Muscle layer of colon (tissue), 2 donors: Measurements from ENCODE around the gene DYNC1H1.
A peak's percentile ranks its signal among the peaks of the same experiment; 100 is the strongest.

ENCODE experiments used
- H3K27ac ChIP-seq: one replicate; pipeline ENCODE4 v1.7.0; 2013; ENCODE audit warnings: low read depth, mild to moderate bottlenecking, low read length, moderate library complexity
- H3K27me3 ChIP-seq, 2 donors: one replicate each; pipeline ENCODE4 v1.7.0; 2013; ENCODE audit warnings: low read length in 2 of 2, mild to moderate bottlenecking in 2 of 2; ENCODE audit not compliant: insufficient read depth in 2 of 2, control insufficient read depth in 1 of 2
- H3K36me3 ChIP-seq: one replicate; pipeline ENCODE4 v1.7.0; 2013; ENCODE audit warnings: mild to moderate bottlenecking, low read length; ENCODE audit not compliant: insufficient read depth
- H3K4me1 ChIP-seq: one replicate; pipeline ENCODE4 v1.7.0; 2013; ENCODE audit warnings: mild to moderate bottlenecking, low read length; ENCODE audit not compliant: insufficient read depth
- H3K4me3 ChIP-seq, 2 donors: one replicate each; pipeline ENCODE4 v1.7.0; 2013; ENCODE audit warnings: low read length in 2 of 2, low read depth in 1 of 2, mild to moderate bottlenecking in 1 of 2, moderate library complexity in 1 of 2
- H3K9ac ChIP-seq: one replicate; pipeline ENCODE4 v1.7.0; 2013; ENCODE audit warnings: low read length
- H3K9me3 ChIP-seq: one replicate; pipeline ENCODE4 v1.7.0; 2013; ENCODE audit warnings: mild to moderate bottlenecking, low read length
- donor health status: abdominal sarcoma.
- donor health status: Adenocarcinoma of cecum.

Gene DYNC1H1

GRCh38 chr14:101958418-101959180 is 5.8 kb upstream of the DYNC1H1 start:
- Histone ChIP-seq H3K36me3 (no peaks in the 10 kb centered on the region), H3K27ac (no peak overlapping the region), H3K9me3 (no peaks in the 10 kb centered on the region), H3K27me3 (no peaks in the 10 kb centered on the region), H3K9ac (no peak overlapping the region), H3K4me1 (peaks cover 25% of the 10 kb centered on the region), H3K4me3 (no peak overlapping the region)

- H3K9ac ChIP-seq, result no peak overlapping the region
- H3K4me1 ChIP-seq, result peaks cover 29% of the 10 kb centered on the region
- H3K27ac ChIP-seq, result no peak overlapping the region
- no peaks in the 10 kb centered on the region for H3K27me3 ChIP-seq
- no peak overlapping the region for H3K4me3 ChIP-seq
- H3K36me3 ChIP-seq, result no peaks in the 10 kb centered on the region
- H3K9me3 ChIP-seq, result no peaks in the 10 kb centered on the region
Measured at GRCh38 chr14:101959277-101959676, 5.1 kb upstream of the DYNC1H1 start.

DNA sequence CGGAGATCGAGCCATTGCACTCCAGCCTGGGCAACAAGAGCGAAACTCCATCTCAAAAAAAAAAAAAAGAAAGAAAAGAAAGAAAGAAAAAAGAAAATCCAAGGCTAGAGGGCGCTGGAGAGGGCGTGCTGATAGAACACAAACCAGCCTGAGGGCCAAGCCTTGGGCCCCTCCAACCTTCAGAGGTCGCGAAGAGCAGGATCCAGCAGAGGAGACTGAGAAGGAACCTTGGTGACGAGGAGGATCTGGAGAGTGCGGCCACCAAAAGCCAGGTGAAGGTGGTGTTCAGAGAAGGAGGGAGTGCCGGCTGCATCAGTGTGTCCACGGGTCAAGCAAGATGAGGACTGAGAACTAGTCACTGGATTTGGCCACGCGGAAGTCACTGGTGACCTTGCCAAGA is 4.1 kb upstream of the DYNC1H1 start:
- Histone ChIP-seq H3K27ac (no peak overlapping the region), H3K4me3 (no peak overlapping the region), H3K4me1 (peaks cover 29% of the 10 kb centered on the region), H3K9ac (no peak overlapping the region), H3K36me3 (no peaks in the 10 kb centered on the region), H3K27me3 (no peaks in the 10 kb centered on the region), H3K9me3 (no peaks in the 10 kb centered on the region)

GRCh38 chr14:101961011-101961721 is 3.2 kb upstream of the DYNC1H1 start:
- H3K9ac ChIP-seq, result no peak overlapping the region
- no peaks in the 10 kb centered on the region for H3K27me3 ChIP-seq
- H3K4me1 ChIP-seq, result peaks cover 36% of the 10 kb centered on the region
- no peak overlapping the region for H3K27ac ChIP-seq
- H3K4me3 ChIP-seq, result no peak overlapping the region
- H3K9me3 ChIP-seq, result no peaks in the 10 kb centered on the region
- no peaks in the 10 kb centered on the region for H3K36me3 ChIP-seq

DNA sequence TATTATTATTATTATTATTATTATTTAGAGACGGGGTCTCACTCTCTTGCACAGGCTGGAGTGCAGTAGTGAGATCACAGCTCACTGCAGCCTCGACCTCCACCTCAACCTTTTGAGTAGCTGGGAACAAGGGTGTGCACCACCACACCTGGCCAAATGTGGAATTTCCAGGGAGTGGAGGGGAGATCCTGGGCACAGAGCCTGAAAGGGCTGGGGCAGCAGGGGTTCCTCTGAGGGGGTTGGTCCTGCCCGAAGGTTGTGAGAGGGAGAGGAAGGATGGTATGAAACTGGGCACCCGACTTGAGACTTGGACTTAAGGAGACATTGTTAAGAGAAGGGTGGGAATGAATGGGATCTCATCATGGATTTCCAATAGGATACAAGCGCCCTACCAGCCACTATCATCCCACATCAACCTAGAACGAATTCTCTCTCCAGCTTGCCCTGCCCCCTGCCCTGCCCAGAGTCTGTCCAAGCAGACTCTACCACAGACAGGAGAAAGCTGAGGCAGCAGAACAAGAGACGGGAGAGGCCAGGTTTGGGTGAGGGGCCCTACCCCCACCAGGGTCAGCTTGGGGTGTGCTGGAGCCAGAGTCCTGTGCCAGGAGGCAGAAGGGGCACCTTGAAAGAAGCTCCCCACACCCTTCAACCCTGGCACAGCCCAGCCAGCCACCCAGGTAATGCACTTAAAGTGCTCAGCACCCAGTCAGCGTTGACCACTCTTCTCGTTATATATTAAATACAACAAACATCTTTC is 2.4 kb upstream of the DYNC1H1 start:
- no peaks in the 10 kb centered on the region for H3K36me3 ChIP-seq
- H3K27ac ChIP-seq, result no peak overlapping the region
- peaks cover 44% of the 10 kb centered on the region for H3K4me1 ChIP-seq
- H3K9me3 ChIP-seq, result no peaks in the 10 kb centered on the region
- H3K4me3 ChIP-seq, result no peak overlapping the region
- H3K9ac ChIP-seq, result no peak overlapping the region
- H3K27me3 ChIP-seq, result no peaks in the 10 kb centered on the region

- no peak overlapping the region for H3K4me3 ChIP-seq
- no peaks in the 10 kb centered on the region for H3K36me3 ChIP-seq
- H3K27ac ChIP-seq, result no peak overlapping the region
- peaks cover 49% of the 10 kb centered on the region for H3K4me1 ChIP-seq
- no peaks in the 10 kb centered on the region for H3K27me3 ChIP-seq
- H3K9me3 ChIP-seq, result no peaks in the 10 kb centered on the region
- no peak overlapping the region for H3K9ac ChIP-seq
Measured at GRCh38 chr14:101962503-101962874, 1.9 kb upstream of the DYNC1H1 start.

DNA sequence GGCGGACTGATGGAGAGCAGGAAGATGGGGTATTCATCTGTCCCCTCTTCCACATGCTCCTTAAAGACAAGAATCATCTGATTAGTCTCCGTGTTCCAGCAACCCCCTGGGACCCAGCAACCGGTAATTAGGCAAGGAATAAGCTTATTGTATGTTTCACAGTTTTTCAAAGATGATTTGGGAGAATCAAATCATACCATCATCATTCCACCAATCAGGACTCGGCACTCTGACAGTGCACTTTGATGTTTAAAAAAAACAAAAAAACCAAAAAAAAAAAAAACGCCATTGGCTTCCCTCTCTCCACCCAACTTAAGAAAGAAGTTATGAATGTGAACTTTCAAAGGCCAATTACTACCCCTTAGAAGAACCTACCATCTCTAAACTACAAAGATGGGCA is 1.3 kb upstream of the DYNC1H1 start:
- Histone ChIP-seq H3K27me3 (no peaks in the 10 kb centered on the region), H3K36me3 (no peaks in the 10 kb centered on the region), H3K4me1 (peaks cover 54% of the 10 kb centered on the region), H3K27ac (no peak overlapping the region), H3K9me3 (no peaks in the 10 kb centered on the region), H3K9ac (no peak overlapping the region), H3K4me3 (no peak overlapping the region)

DNA sequence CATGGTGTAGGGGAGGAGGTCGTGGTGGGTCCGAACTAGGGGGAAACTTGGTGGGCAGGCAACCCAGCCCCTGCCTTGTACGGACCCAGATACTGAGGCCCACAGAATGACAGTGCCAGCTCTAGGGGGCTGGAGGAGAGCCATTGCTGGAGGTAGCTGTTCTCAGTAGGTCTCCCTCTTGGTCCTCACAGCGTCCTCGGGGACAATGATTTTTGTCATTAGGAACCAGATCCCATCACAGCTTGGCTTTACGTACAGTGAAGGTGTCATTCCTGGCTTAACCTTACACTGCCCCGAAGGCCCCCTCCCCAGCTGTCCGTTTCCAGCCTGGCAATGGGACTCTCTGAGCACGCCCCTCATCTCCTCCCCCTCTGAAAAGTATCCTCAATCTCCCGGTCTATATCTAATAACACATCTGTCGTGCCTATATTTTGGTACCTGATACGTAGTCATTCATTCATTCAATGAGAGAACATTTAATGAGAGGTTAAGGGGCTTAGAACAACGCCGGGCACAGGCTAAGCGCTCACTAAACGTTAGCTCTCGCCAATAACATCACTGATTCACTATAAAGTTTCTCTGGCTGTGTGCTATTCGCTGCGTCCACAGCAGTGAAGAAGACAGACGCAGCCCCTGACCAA is 597 bp upstream of the DYNC1H1 start:
- Histone ChIP-seq H3K4me1 (peaks cover 54% of the 10 kb centered on the region), H3K27ac (peak overlapping the region; percentile 74), H3K36me3 (no peaks in the 10 kb centered on the region), H3K4me3 (peak overlapping the region; percentile 2 to 50), H3K9ac (no peak overlapping the region), H3K9me3 (no peaks in the 10 kb centered on the region), H3K27me3 (no peaks in the 10 kb centered on the region)

DNA sequence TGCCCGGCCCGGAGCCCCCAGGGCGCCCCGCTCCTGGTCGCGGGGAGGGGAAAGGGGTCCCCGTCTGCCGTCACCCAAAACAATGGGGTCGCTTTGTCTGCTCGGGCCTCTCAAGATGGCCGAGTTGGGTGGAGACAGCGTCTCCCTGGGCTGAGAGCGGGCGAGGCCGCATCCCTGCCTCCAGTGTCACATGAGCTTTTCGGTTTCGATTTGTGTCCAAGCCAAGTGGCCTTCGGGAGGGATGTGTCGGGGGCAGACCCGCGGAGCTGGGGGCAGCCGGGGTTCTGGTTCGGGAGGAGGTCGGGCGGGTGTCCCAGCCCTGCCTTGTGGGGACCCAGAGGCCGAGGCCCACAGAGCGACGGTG is 790 bp downstream of the DYNC1H1 start:
- Histone ChIP-seq H3K9me3 (no peaks in the 10 kb centered on the region), H3K36me3 (peaks cover 5% of the 10 kb centered on the region), H3K27me3 (no peaks in the 10 kb centered on the region), H3K4me1 (peaks cover 54% of the 10 kb centered on the region), H3K9ac (peak overlapping the region; percentile 91), H3K27ac (peak overlapping the region; percentile 62), H3K4me3 (peak overlapping the region; percentile 43 to 97)

DNA sequence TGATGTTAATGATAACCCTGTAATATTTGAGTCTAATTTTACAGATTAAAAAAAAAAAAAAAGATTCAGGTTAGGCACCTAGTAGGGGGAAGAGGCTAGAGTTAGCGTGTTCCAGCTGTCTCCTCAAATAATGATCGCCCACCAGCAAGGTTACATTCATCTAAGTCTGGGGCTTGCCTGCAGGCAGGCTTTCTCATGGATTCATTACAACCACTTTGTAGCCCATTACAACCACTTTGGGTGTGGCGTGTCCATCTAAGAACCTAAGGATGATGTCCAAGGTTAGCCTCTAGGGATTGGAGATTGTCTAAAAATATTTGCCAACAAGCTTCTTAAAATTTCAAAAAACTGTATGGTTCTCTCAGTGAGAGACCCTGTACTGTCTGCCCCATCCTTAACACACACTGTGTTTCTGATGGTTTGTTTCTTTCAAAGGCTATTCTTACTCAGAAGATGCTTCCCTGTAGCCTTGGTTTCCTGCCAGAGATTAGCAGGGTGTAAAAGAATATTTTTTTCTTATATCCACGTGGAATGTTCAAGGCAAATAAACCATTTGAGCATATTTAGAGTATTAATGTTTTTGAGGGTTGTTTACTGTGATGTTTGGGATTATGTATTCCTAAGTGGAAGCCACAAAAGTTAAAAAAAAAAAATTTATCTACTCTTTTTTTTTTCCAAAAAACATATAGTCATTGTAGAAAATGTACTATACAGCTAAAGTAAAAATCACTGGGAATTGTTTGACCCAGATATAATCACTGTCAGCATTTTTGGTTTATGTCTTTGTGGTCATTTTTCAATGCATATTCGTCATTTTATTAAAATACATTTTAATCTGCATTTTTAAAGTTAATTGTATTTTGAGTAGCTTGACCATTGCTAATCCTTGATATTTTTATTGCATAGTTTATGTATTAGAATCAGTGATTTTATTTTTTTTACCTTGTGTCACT is 1.7 kb downstream of the DYNC1H1 start:
- H3K27ac ChIP-seq, result peak overlapping the region; percentile 62

More for the DNA sequence above, 1.7 kb downstream of the DYNC1H1 start:
- peaks cover 5% of the 10 kb centered on the region for H3K36me3 ChIP-seq
- no peaks in the 10 kb centered on the region for H3K27me3 ChIP-seq
- no peaks in the 10 kb centered on the region for H3K9me3 ChIP-seq
- peak overlapping the region; percentile 43 to 97 for H3K4me3 ChIP-seq
- peak overlapping the region; percentile 91 for H3K9ac ChIP-seq
- H3K4me1 ChIP-seq, result peaks cover 47% of the 10 kb centered on the region
